ENCODE measurements around the gene KCNQ4. TPM values are rescaled to one million over a fixed set of nuclear protein-coding genes. Genes with fewer than 3 reads are reported as not detected.
A peak's percentile ranks its signal among the peaks of the same experiment; 100 is the strongest.

The KCNQ4 gene
- total and polyA plus RNA-seq, 7 donors, result 1.9 to 9.1 (median 4.6) TPM

DNA sequence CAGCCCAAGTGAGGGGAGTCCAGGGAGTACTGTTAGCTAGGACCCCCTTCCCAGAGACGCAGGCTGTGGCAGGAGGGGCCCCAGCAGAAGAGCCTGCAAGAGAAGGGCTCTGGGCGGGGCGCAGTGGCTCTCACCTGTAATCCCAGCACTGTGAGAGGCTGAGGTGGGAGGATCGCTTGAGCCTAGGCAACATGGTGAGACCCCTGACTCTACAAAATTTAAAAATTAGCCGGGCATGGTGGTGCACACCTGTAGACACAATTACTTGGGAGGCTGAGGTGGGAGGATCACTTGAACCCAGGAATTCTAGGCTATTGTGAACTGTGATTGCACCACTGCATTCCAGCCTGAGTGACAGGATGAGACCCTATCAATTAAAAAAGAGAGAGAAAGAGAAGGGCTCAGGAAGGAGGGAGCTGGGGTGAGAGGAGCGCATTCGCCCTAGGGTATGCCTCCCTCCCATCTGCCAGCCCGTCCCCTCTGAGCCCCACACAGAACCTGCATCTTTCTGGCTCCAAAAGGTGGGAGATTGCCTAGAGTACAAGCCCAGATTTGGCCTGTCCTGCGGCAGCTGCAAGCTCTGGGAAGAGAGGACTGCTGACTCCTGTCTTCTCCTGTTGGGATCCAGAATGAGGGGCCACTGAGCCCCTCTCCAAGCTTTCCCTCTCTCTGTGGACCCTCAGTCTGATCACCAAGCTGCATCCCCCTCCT lies 3.6 kb downstream of the KCNQ4 start:
- no peak overlapping the region for H3K4me3 ChIP-seq
- H3K27ac ChIP-seq, result no peak overlapping the region
- no peaks in the 10 kb centered on the region for H3K9me3 ChIP-seq
- H3K36me3 ChIP-seq (ENCODE audit: insufficient read depth in 1 of 2, low read depth in 1 of 2), result no peaks in the 10 kb centered on the region
- intact Hi-C loops (cut with DNase I), result no loop called here
- ATAC-seq, result no peak
- H3K4me1 ChIP-seq, result peaks cover 8% of the 10 kb centered on the region
- 85 to 94% (median 89%) methylated on average over 9 of the region's 9 CpGs for WGBS, 3 donors
- TF ChIP-seq, protein P1, sequence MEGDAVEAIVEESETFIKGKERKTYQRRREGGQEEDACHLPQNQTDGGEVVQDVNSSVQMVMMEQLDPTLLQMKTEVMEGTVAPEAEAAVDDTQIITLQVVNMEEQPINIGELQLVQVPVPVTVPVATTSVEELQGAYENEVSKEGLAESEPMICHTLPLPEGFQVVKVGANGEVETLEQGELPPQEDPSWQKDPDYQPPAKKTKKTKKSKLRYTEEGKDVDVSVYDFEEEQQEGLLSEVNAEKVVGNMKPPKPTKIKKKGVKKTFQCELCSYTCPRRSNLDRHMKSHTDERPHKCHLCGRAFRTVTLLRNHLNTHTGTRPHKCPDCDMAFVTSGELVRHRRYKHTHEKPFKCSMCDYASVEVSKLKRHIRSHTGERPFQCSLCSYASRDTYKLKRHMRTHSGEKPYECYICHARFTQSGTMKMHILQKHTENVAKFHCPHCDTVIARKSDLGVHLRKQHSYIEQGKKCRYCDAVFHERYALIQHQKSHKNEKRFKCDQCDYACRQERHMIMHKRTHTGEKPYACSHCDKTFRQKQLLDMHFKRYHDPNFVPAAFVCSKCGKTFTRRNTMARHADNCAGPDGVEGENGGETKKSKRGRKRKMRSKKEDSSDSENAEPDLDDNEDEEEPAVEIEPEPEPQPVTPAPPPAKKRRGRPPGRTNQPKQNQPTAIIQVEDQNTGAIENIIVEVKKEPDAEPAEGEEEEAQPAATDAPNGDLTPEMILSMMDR (IDR thresholded peaks at IDR 0.05), result no peak
- no peaks in the 10 kb centered on the region for H3K27me3 ChIP-seq (ENCODE audit: insufficient read depth in 3 of 3, low read length in 2 of 3)
- peak in 1 of 2 donors; percentile 17 for DNase-seq

DNA sequence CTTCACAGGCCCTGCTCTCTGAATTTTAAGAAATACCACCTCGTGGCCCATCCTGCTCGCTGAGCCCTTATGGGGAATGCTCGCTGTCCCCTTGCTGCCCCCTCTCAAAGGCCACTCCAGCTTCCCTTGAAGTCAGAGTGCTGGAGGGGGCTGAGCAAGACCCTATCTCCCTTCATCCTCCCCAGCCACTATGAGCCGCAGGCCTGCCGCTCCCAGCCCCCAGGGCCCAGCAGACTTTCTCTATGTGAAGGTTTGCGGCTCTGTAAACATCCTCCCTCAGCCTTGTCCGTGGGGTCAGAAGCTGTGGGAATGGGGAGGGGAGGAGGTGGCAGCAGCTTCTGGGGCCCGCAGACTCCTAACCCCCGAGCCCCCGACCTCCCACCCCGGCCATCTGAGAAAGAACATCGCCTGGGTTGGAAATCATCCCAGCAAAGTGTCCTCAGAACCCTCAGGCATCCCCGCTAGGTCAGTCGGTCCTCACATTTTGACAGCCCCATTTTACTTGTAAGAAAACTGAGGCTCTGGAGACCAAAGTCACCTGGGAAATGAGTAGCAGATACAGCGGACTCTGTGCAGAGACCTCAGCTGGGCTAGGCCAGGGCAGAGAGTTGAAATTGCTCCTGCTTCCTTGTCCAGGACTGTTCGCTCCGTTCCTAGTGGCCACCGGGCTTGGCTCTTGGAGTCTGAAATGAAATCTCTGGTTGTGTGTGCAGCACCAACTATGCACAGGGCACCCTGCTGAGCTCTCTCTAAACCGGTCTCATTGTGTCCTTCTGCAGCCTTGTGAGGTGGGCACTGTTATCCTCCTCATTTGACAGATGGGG lies 4.4 kb downstream of the KCNQ4 start:
- Histone ChIP-seq H3K36me3 (ENCODE audit: insufficient read depth in 1 of 2, low read depth in 1 of 2) (no peaks in the 10 kb centered on the region), H3K27ac (no peak overlapping the region), H3K27me3 (ENCODE audit: insufficient read depth in 3 of 3, low read length in 2 of 3) (no peaks in the 10 kb centered on the region), H3K4me3 (no peak overlapping the region), H3K4me1 (peaks cover 2% of the 10 kb centered on the region), H3K9me3 (no peaks in the 10 kb centered on the region)
- peak in 1 of 2 donors; percentile 21 for DNase-seq
- WGBS, 3 donors, result 82 to 91% (median 87%) methylated on average over 19 of the region's 19 CpGs
- no peak for ATAC-seq
- TF ChIP-seq, protein P1 (IDR thresholded peaks at IDR 0.05), result no peak
- intact Hi-C loops (cut with DNase I), result no loop called here

DNA sequence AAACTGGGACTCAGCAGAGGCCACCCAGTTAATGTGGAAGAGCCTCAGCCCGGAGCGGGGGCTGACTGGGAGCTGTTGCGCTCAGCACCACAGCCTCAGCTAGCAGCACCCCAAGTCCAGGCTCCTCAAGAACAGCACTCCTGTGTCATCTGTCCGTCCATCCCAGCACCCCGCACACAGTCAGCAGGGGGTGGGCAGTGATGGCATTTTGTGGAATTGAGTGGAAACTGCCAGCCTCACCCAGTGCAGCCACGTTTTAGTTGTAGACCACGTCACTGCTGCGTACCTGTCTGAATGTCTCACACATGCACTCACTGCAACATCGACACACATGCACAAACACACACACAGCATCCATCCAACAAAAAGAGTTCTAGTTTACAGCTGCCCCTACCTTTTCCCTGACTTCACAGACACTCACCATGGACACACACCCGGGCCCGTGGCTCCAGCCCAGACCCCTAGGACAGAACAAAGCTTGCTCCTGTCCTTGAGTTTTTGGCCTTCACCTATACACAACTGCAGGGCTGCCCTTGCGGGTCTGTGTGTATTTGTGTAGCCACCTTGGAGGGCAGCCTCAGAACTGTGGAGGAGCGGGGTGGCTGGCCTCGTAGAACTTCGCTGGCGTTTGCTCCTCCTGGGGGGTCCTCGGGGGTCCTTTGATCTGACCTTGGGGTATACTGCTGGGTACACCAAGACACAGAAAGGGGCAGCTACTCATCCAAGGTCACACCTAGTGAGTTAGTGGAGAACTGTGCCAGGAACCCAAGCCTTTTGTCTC lies 5.2 kb downstream of the KCNQ4 start:
- Histone ChIP-seq H3K27ac (no peak overlapping the region), H3K27me3 (ENCODE audit: insufficient read depth in 3 of 3, low read length in 2 of 3) (no peaks in the 10 kb centered on the region), H3K9me3 (no peaks in the 10 kb centered on the region), H3K4me3 (no peak overlapping the region), H3K4me1 (no peaks in the 10 kb centered on the region), H3K36me3 (ENCODE audit: insufficient read depth in 1 of 2, low read depth in 1 of 2) (no peaks in the 10 kb centered on the region)
- no peak for ATAC-seq
- 91 to 94% (median 94%) methylated on average over 17 of the region's 17 CpGs for WGBS, 3 donors
- TF ChIP-seq, protein P1 (IDR thresholded peaks at IDR 0.05), result no peak
- intact Hi-C loops (cut with DNase I), result no loop called here
- DNase-seq, result peak in 1 of 2 donors; percentile 28

DNA sequence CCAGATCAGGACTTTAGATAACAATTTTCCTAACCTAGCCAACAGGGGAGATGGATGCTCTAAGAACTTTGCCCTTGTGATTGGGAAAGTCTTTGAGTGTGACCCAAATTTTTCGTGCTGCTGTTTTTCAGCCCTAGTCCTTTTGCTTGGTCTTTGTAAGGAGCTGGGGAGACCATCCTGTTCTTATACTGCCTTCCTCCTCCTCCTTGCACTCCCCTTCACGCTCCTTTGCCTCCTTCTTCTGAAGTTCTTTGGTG lies 5.7 kb downstream of the KCNQ4 start:
- Histone ChIP-seq H3K27ac (no peak overlapping the region), H3K9me3 (no peaks in the 10 kb centered on the region), H3K36me3 (ENCODE audit: insufficient read depth in 1 of 2, low read depth in 1 of 2) (no peaks in the 10 kb centered on the region), H3K4me1 (peaks cover 2% of the 10 kb centered on the region), H3K27me3 (ENCODE audit: insufficient read depth in 3 of 3, low read length in 2 of 3) (no peaks in the 10 kb centered on the region), H3K4me3 (no peak overlapping the region)
- intact Hi-C loops (cut with DNase I), result no loop called here
- ATAC-seq (no peak), DNase-seq (no peak)
- WGBS, 3 donors, result 84 to 92% (median 89%) methylated on average over 2 of the region's 2 CpGs
- TF ChIP-seq, protein P1 (IDR thresholded peaks at IDR 0.05), result no peak
